T-helper 2 cell treated with Interferon-gamma antibody and Interleukin-4, amounts not matched to agents 5 μg/mL and 100 μg/mL, for 36 hours (primary cell): ENCODE measurements around the gene NATD1.

Source experiments
- DNase-seq: peaks from one replicate; pipeline ENCODE4 v3.0.0; 2021; ENCODE audit warnings: low spot score
- H3K27ac Mint-ChIP-seq: one replicate; pipeline ENCODE4 v1.8.0; 2021; ENCODE audit warnings: mild to moderate bottlenecking, mixed read lengths
- H3K27me3 Mint-ChIP-seq: one replicate; pipeline ENCODE4 v1.8.0; 2021; ENCODE audit warnings: low read depth, mixed read lengths
- H3K36me3 Mint-ChIP-seq: one replicate; pipeline ENCODE4 v1.8.0; 2021; ENCODE audit warnings: low read depth, mixed read lengths
- H3K4me1 Mint-ChIP-seq: one replicate; pipeline ENCODE4 v1.8.0; 2021; ENCODE audit warnings: low read depth, mixed read lengths
- H3K4me3 Mint-ChIP-seq: one replicate; pipeline ENCODE4 v1.8.0; 2022; ENCODE audit warnings: mild to moderate bottlenecking, moderate library complexity, mixed read lengths
- H3K9me3 Mint-ChIP-seq: one replicate; pipeline ENCODE4 v1.8.0; 2021; ENCODE audit warnings: mixed read lengths

NATD1 gene

GRCh38 chr17:21250854-21251253 is 2.4 kb downstream of the NATD1 start:
- no peaks in the 10 kb centered on the region for H3K9me3 Mint-ChIP-seq
- no peaks in the 10 kb centered on the region for H3K36me3 Mint-ChIP-seq
- H3K4me3 Mint-ChIP-seq = no peak overlapping the region
- peaks cover 6% of the 10 kb centered on the region for H3K4me1 Mint-ChIP-seq
- peaks cover 21% of the 10 kb centered on the region for H3K27me3 Mint-ChIP-seq
- H3K27ac Mint-ChIP-seq = no peak overlapping the region
- DNase-seq = no peak

- no peaks in the 10 kb centered on the region for H3K9me3 Mint-ChIP-seq
- H3K4me1 Mint-ChIP-seq = peaks cover 6% of the 10 kb centered on the region
- no peak for DNase-seq
- no peak overlapping the region for H3K27ac Mint-ChIP-seq
- H3K27me3 Mint-ChIP-seq = peaks cover 21% of the 10 kb centered on the region
- no peaks in the 10 kb centered on the region for H3K36me3 Mint-ChIP-seq
- no peak overlapping the region for H3K4me3 Mint-ChIP-seq
Measured at GRCh38 chr17:21249920-21250703, 3.1 kb downstream of the NATD1 start.

- Mint-ChIP-seq H3K9me3 (no peaks in the 10 kb centered on the region), H3K4me3 (no peak overlapping the region), H3K36me3 (no peaks in the 10 kb centered on the region), H3K4me1 (peaks cover 5% of the 10 kb centered on the region), H3K27me3 (peaks cover 21% of the 10 kb centered on the region), H3K27ac (no peak overlapping the region)
- DNase-seq = no peak
Measured at GRCh38 chr17:21249086-21249795, 4.0 kb downstream of the NATD1 start.

GRCh38 chr17:21248500-21248899 is 4.7 kb downstream of the NATD1 start:
- H3K4me1 Mint-ChIP-seq = peaks cover 1% of the 10 kb centered on the region
- H3K4me3 Mint-ChIP-seq = no peak overlapping the region
- H3K9me3 Mint-ChIP-seq = no peaks in the 10 kb centered on the region
- no peak overlapping the region for H3K27ac Mint-ChIP-seq
- H3K36me3 Mint-ChIP-seq = no peaks in the 10 kb centered on the region
- H3K27me3 Mint-ChIP-seq = peaks cover 21% of the 10 kb centered on the region
- DNase-seq = no peak

- no peaks in the 10 kb centered on the region for H3K36me3 Mint-ChIP-seq
- no peak for DNase-seq
- H3K9me3 Mint-ChIP-seq = no peaks in the 10 kb centered on the region
- H3K27ac Mint-ChIP-seq = no peak overlapping the region
- H3K4me3 Mint-ChIP-seq = no peak overlapping the region
- peaks cover 21% of the 10 kb centered on the region for H3K27me3 Mint-ChIP-seq
- no peaks in the 10 kb centered on the region for H3K4me1 Mint-ChIP-seq
Measured at GRCh38 chr17:21247552-21248258, 5.5 kb downstream of the NATD1 start.

GRCh38 chr17:21246698-21247097 is 6.5 kb downstream of the NATD1 start:
- Mint-ChIP-seq H3K27me3 (peaks cover 11% of the 10 kb centered on the region), H3K27ac (no peak overlapping the region), H3K4me3 (no peak overlapping the region), H3K9me3 (no peaks in the 10 kb centered on the region), H3K4me1 (no peaks in the 10 kb centered on the region), H3K36me3 (no peaks in the 10 kb centered on the region)
- DNase-seq = no peak

GRCh38 chr17:21245639-21246084 is 7.5 kb downstream of the NATD1 start:
- H3K36me3 Mint-ChIP-seq = no peaks in the 10 kb centered on the region
- H3K9me3 Mint-ChIP-seq = no peaks in the 10 kb centered on the region
- H3K4me3 Mint-ChIP-seq = no peak overlapping the region
- no peak overlapping the region for H3K27ac Mint-ChIP-seq
- DNase-seq = no peak
- H3K27me3 Mint-ChIP-seq = peaks cover 5% of the 10 kb centered on the region
- no peaks in the 10 kb centered on the region for H3K4me1 Mint-ChIP-seq

GRCh38 chr17:21243516-21244303 is 9.5 kb downstream of the NATD1 start:
- H3K36me3 Mint-ChIP-seq = no peaks in the 10 kb centered on the region
- no peaks in the 10 kb centered on the region for H3K4me1 Mint-ChIP-seq
- no peak overlapping the region for H3K27ac Mint-ChIP-seq
- H3K9me3 Mint-ChIP-seq = no peaks in the 10 kb centered on the region
- H3K4me3 Mint-ChIP-seq = no peak overlapping the region
- H3K27me3 Mint-ChIP-seq = no peaks in the 10 kb centered on the region
- DNase-seq = no peak

GRCh38 chr17:21242780-21243515 is 10.3 kb downstream of the NATD1 start:
- no peaks in the 10 kb centered on the region for H3K4me1 Mint-ChIP-seq
- H3K27ac Mint-ChIP-seq = no peak overlapping the region
- H3K4me3 Mint-ChIP-seq = no peak overlapping the region
- no peaks in the 10 kb centered on the region for H3K9me3 Mint-ChIP-seq
- no peaks in the 10 kb centered on the region for H3K27me3 Mint-ChIP-seq
- no peak for DNase-seq
- H3K36me3 Mint-ChIP-seq = no peaks in the 10 kb centered on the region

- no peaks in the 10 kb centered on the region for H3K36me3 Mint-ChIP-seq
- DNase-seq = no peak
- no peaks in the 10 kb centered on the region for H3K27me3 Mint-ChIP-seq
- H3K27ac Mint-ChIP-seq = no peak overlapping the region
- no peak overlapping the region for H3K4me3 Mint-ChIP-seq
- H3K9me3 Mint-ChIP-seq = no peaks in the 10 kb centered on the region
- no peaks in the 10 kb centered on the region for H3K4me1 Mint-ChIP-seq
Measured at GRCh38 chr17:21242026-21242697, 11.0 kb downstream of the NATD1 start.

- DNase-seq = no peak
- H3K36me3 Mint-ChIP-seq = no peaks in the 10 kb centered on the region
- H3K4me1 Mint-ChIP-seq = no peaks in the 10 kb centered on the region
- no peaks in the 10 kb centered on the region for H3K27me3 Mint-ChIP-seq
- H3K27ac Mint-ChIP-seq = no peak overlapping the region
- H3K4me3 Mint-ChIP-seq = no peak overlapping the region
- no peaks in the 10 kb centered on the region for H3K9me3 Mint-ChIP-seq
Measured at GRCh38 chr17:21241564-21241963, 11.6 kb downstream of the NATD1 start.

GRCh38 chr17:21240369-21241055 is 12.7 kb downstream of the NATD1 start:
- H3K4me3 Mint-ChIP-seq = no peak overlapping the region
- DNase-seq = no peak
- H3K4me1 Mint-ChIP-seq = no peaks in the 10 kb centered on the region
- no peak overlapping the region for H3K27ac Mint-ChIP-seq
- no peaks in the 10 kb centered on the region for H3K27me3 Mint-ChIP-seq
- no peaks in the 10 kb centered on the region for H3K36me3 Mint-ChIP-seq
- H3K9me3 Mint-ChIP-seq = no peaks in the 10 kb centered on the region
